GM06990 (cell line): ENCODE measurements around the gene CTDP1.

Experiments used
- DNase-seq: peaks from one replicate; pipeline ENCODE4 v3.0.0-alpha.2; 2011; ENCODE audit not compliant: insufficient read length; ENCODE audit errors: extremely low read depth
- H3K27me3 ChIP-seq: replicated peaks from 2 replicates; pipeline ENCODE4 v1.6.0; 2011; ENCODE audit warnings: low read length; ENCODE audit not compliant: control insufficient read depth, insufficient read depth
- H3K36me3 ChIP-seq: 2 replicates; pipeline ENCODE4 v1.5.1; 2011; ENCODE audit warnings: low read length; ENCODE audit not compliant: control insufficient read depth, insufficient read depth
- H3K4me3 ChIP-seq: replicated peaks from 2 replicates; pipeline ENCODE4 v1.5.1; 2011; ENCODE audit warnings: low read depth, mild to moderate bottlenecking, control low read depth, low read length
- CTCF ChIP-seq: IDR thresholded peaks from 2 replicates; pipeline ENCODE4 v1.5.1; 2011; ENCODE audit warnings: low read length, control low read depth, mild to moderate bottlenecking, inconsistent platforms; ENCODE audit not compliant: insufficient read depth, poor library complexity, severe bottlenecking

The CTDP1 gene

GRCh38 chr18:79687806-79688205, 8.2 kb downstream of the CTDP1 start:
- no peak for DNase-seq
- no peak overlapping the region for H3K4me3 ChIP-seq
- no peaks in the 10 kb centered on the region; the same call in 1 of the 2 replicates for H3K36me3 ChIP-seq
- H3K27me3 ChIP-seq, result no peaks in the 10 kb centered on the region
- no peak for TF ChIP-seq CTCF

GRCh38 chr18:79690071-79690470, 10.5 kb downstream of the CTDP1 start:
- H3K36me3 ChIP-seq, result 0 out of 2 replicates have a peak, but pooled peaks cover under 1% of the 10 kb centered on the region

GRCh38 chr18:79690586-79691482, 11.2 kb downstream of the CTDP1 start:
- no peak overlapping the region for H3K4me3 ChIP-seq
- no peaks in the 10 kb centered on the region for H3K27me3 ChIP-seq
- peaks cover 4% of the 10 kb centered on the region for H3K36me3 ChIP-seq
- TF ChIP-seq CTCF, result no peak
- DNase-seq, result no peak

More at GRCh38 chr18:79690071-79690470, 10.5 kb downstream of the CTDP1 start:
- H3K27me3 ChIP-seq, result no peaks in the 10 kb centered on the region
- no peak for DNase-seq
- TF ChIP-seq CTCF, result no peak
- no peak overlapping the region for H3K4me3 ChIP-seq

- Histone ChIP-seq H3K36me3 (peaks cover 9% of the 10 kb centered on the region), H3K4me3 (no peak overlapping the region), H3K27me3 (no peaks in the 10 kb centered on the region)
- no peak for TF ChIP-seq CTCF
- DNase-seq, result no peak
Observed at GRCh38 chr18:79692056-79692455, 12.5 kb downstream of the CTDP1 start.

GRCh38 chr18:79692886-79693285, 13.3 kb downstream of the CTDP1 start:
- peaks cover 13% of the 10 kb centered on the region for H3K36me3 ChIP-seq
- no peak for DNase-seq
- no peaks in the 10 kb centered on the region for H3K27me3 ChIP-seq
- TF ChIP-seq CTCF, result no peak
- no peak overlapping the region for H3K4me3 ChIP-seq
